Activated T-helper 17 cell treated with anti-CD3 and anti-CD28 coated beads, Interleukin-2, amount 50 U/mL, for 72 hours (primary cell): Measurements from ENCODE around the gene NEDD4L. TPM values are rescaled to one million over a fixed set of nuclear protein-coding genes. Genes with fewer than 3 reads are reported as not detected.

ENCODE experiments used
- ATAC-seq: fragments of 150-1000 bp; cut with Tn5 transposase; replicated peaks from 2 replicates; pipeline ENCODE4 v1.10.0; 2021; ENCODE audit warnings: mild to moderate bottlenecking, moderate library complexity
- H3K27ac Mint-ChIP-seq: one replicate; pipeline ENCODE4 v1.8.0; 2022; ENCODE audit warnings: mixed read lengths
- H3K27me3 Mint-ChIP-seq: one replicate; pipeline ENCODE4 v1.8.0; 2022; ENCODE audit warnings: mixed read lengths
- H3K36me3 Mint-ChIP-seq: one replicate; pipeline ENCODE4 v1.8.0; 2022; ENCODE audit warnings: low read depth, mild to moderate bottlenecking, mixed read lengths
- H3K4me1 Mint-ChIP-seq: one replicate; pipeline ENCODE4 v1.8.0; 2022; ENCODE audit warnings: mixed read lengths
- H3K4me3 Mint-ChIP-seq: one replicate; pipeline ENCODE4 v1.8.0; 2022; ENCODE audit warnings: mild to moderate bottlenecking, mixed read lengths
- H3K9me3 Mint-ChIP-seq: one replicate; pipeline ENCODE4 v1.8.0; 2022; ENCODE audit warnings: mixed read lengths
- total RNA-seq, 2 donors: library from RNA; stranded (reverse); gene quantifications; one replicate each; pipeline ENCODE4 v1.2.3, GENCODE V29; 2022

NEDD4L gene
- total RNA-seq, 2 donors from 2014 or later: 6.5 to 8.0 TPM

DNA sequence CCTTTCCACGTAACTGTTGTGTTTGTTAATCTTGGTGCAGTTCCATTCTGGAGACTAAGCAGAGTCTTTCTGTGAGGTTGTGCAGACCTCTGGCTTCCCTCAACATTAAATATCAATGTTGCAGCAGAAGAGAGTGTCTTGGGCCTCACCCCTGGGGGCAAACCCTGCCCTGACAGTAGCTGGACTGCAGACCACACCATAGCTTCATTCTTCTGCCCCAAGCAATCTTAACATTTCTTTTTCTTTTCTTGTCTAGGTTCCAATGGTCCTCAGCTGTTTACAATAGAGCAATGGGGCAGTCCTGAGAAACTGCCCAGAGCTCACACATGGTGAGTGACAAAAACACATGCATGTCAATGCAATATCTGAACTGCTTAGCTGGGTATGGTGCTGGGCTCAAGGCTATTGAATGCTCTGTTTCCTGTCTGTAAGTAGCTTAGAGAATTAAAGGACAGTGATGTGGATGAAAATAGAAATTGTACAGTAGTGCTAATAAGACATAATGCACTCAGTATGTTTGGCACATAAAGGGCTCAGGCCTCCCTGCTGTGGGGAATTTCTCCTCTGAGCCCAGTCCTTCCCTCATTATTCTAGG is 347.3 kb downstream of the NEDD4L start:
- H3K27ac Mint-ChIP-seq: no peak overlapping the region
- no peak for ATAC-seq
- H3K4me3 Mint-ChIP-seq: no peak overlapping the region
- H3K27me3 Mint-ChIP-seq: no peaks in the 10 kb centered on the region
- H3K4me1 Mint-ChIP-seq: no peaks in the 10 kb centered on the region
- H3K9me3 Mint-ChIP-seq: no peaks in the 10 kb centered on the region
- H3K36me3 Mint-ChIP-seq: no peaks in the 10 kb centered on the region

DNA sequence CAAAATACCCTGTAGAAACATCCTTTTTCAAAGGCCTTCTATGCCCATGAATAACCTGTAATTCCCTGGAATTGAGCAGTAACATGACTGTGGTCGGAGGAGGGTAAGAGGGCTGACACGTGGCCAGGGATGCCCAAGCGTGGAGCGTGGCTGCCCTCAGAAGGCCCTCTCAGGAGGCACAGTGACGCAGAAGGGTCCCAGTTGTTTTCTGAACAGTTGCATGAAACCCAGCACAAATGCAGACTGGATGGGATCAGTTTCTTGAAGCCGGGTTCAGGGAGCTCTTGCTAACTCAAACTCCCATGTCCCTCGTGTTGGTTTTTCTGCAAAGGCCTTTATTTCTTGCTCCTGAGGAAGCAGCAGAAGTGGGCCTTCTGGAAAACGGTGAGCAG is 347.9 kb downstream of the NEDD4L start:
- H3K36me3 Mint-ChIP-seq: no peaks in the 10 kb centered on the region
- no peaks in the 10 kb centered on the region for H3K4me1 Mint-ChIP-seq
- no peaks in the 10 kb centered on the region for H3K27me3 Mint-ChIP-seq
- H3K4me3 Mint-ChIP-seq: no peak overlapping the region
- H3K9me3 Mint-ChIP-seq: no peaks in the 10 kb centered on the region
- ATAC-seq: no peak
- no peak overlapping the region for H3K27ac Mint-ChIP-seq

DNA sequence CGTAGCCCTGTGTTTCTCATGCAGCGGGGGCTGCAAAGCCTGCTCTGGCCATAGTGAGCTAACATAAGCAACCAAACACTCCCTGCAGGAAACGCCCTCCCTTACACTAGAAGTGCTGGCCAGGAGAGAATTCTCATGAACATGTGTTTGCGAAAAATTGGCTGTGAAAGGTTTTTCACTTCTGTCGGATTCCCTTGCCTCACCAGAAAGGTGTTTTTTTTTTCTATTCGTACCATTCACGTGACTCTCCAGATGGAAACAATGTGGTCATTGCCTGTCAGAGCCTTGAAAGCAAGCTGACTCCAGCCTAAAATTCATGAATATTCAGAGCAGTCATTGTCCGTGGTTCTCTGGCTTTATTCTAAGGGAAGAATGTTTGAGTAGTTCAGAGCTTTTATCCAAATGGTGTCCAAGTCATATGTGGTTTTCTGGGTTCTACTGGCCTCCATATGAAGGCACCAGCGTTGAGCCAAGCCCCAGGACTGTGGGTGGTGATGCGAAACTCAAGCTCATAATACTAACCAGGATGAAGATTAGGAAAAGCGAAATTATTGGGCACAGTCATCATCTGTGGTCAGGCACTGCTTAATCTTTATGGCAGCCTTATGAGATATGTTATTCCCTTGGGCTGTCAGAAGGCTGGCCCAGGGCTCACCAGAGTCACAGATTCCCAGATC is 348.4 kb downstream of the NEDD4L start:
- no peaks in the 10 kb centered on the region for H3K27me3 Mint-ChIP-seq
- peaks cover 3% of the 10 kb centered on the region for H3K4me1 Mint-ChIP-seq
- H3K4me3 Mint-ChIP-seq: no peak overlapping the region
- H3K9me3 Mint-ChIP-seq: no peaks in the 10 kb centered on the region
- no peak for ATAC-seq
- peak overlapping the region; percentile 55 for H3K27ac Mint-ChIP-seq
- no peaks in the 10 kb centered on the region for H3K36me3 Mint-ChIP-seq

DNA sequence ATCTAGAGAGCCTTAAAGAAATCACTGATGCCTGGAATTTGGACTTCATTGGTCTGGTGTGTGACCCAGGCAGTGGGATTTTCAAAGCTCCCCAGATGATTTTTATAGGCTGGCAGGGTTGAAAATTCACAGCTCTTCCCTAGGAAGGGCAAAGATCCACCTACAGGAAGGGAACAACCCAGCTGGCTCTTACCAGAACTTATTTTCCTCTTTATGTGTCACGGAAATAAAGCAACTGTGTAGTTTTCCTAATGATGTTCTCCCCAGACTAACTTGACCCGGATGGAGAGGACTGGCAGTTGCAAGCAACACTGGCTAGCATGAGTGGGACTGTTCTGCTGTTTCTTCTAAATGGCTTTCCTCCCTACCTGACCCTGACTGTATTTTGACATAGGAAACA is 349.3 kb downstream of the NEDD4L start:
- no peak for ATAC-seq
- Mint-ChIP-seq H3K36me3 (no peaks in the 10 kb centered on the region), H3K9me3 (no peaks in the 10 kb centered on the region), H3K27me3 (no peaks in the 10 kb centered on the region), H3K27ac (peak overlapping the region; percentile 55), H3K4me3 (no peak overlapping the region), H3K4me1 (peaks cover 7% of the 10 kb centered on the region)

DNA sequence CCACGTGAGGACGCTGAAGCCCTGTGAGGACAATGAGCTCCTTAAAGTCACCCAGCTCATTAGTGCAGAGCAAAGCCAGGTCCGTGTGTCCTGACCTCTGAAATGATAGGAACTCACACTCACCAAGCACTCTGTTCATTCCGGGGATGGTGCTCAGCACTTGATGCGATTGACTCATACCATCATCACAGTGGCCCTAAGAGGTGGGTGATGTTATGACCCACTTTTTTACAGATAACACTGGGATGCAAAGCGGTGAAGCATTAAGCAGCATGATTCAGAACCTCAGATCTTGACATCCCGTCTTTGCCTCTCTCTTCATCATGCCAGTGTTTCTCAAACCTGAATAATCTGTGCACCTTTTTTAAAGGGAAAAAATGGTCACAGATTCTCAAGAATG is 350.0 kb downstream of the NEDD4L start:
- H3K27ac Mint-ChIP-seq: no peak overlapping the region
- H3K36me3 Mint-ChIP-seq: no peaks in the 10 kb centered on the region
- H3K4me3 Mint-ChIP-seq: no peak overlapping the region
- H3K27me3 Mint-ChIP-seq: no peaks in the 10 kb centered on the region
- ATAC-seq: peak; percentile 66
- H3K4me1 Mint-ChIP-seq: peaks cover 7% of the 10 kb centered on the region
- no peaks in the 10 kb centered on the region for H3K9me3 Mint-ChIP-seq

DNA sequence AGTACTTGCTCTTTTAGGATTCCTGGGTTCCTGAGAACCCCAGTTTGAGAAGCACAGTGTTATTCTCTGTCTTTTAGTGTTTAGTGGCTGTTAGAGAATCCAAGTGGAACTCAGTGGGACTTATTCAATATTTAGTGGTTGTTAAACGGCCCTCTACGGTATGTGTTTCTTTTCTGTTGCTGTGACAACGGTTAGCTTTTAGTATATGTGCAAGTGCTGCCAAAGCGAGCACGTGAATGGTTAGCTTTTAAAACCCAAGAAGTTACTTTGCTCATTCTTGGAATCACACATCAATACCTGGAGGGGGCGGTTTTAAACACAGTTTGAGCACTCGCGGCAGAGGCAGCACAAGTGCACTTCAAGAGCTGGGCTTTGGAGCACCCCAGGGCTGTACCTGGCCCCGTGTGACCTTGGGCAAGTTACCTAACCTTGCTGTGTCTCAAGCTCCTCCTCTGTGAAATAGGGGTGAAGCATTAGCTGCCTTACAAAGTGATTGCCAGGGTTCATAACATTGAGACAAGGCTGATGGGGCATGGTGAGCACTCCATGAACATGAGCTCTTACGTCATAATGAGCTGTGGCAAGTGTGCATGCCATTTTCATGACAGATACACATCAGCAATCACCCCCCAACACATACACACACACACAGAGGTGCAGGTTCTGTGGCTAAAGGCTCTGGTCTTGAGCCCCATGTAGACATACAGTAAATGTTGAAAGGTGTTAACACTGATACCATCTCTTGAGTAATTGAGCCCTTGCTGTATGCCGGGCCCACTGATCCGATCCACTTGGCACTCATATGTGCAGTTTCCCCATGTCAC is 350.8 kb downstream of the NEDD4L start:
- no peaks in the 10 kb centered on the region for H3K36me3 Mint-ChIP-seq
- no peaks in the 10 kb centered on the region for H3K27me3 Mint-ChIP-seq
- no peak overlapping the region for H3K27ac Mint-ChIP-seq
- no peak overlapping the region for H3K4me3 Mint-ChIP-seq
- peaks cover 7% of the 10 kb centered on the region for H3K4me1 Mint-ChIP-seq
- peak; percentile 44 for ATAC-seq
- no peaks in the 10 kb centered on the region for H3K9me3 Mint-ChIP-seq

DNA sequence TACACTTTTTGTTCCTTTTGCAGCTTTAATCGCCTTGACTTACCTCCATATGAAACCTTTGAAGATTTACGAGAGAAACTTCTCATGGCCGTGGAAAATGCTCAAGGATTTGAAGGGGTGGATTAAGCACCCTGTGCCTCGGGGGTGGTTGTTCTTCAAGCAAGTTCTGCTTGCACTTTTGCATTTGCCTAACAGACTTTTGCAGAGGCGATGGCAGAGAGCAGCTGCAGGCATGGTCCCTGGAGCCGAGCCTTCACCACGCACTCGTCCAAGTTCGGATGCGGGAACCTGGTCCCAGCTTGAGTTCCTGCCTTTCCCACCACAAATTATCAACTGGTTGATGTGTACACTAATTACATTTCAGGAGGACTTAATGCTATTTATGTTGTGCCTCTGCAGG is 352.1 kb downstream of the NEDD4L start:
- Mint-ChIP-seq H3K27ac (no peak overlapping the region), H3K27me3 (no peaks in the 10 kb centered on the region), H3K9me3 (no peaks in the 10 kb centered on the region), H3K4me1 (peaks cover 7% of the 10 kb centered on the region), H3K36me3 (no peaks in the 10 kb centered on the region), H3K4me3 (peak overlapping the region; percentile 38)
- no peak for ATAC-seq

DNA sequence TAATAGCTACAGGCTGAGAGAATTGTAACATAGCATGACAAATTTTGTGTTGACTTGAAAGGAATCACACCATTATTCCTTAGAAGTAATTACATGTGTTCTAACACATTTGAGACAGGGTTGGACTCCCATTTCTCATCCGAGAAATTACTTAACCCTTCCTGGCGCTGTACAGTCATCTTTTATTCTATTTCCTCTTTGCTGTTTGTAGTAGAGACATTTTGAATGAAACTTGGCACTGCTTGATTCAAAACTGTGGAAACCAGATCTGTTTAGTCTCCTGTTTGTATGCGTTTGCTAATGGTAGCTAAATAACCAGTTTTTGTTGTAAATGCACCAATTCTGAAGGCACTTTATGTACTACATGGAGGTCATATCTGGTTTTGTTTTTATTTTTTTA is 352.9 kb downstream of the NEDD4L start:
- Mint-ChIP-seq H3K27me3 (no peaks in the 10 kb centered on the region), H3K36me3 (no peaks in the 10 kb centered on the region), H3K4me3 (peak overlapping the region; percentile 38), H3K9me3 (no peaks in the 10 kb centered on the region), H3K4me1 (peaks cover 7% of the 10 kb centered on the region), H3K27ac (no peak overlapping the region)
- ATAC-seq: no peak

DNA sequence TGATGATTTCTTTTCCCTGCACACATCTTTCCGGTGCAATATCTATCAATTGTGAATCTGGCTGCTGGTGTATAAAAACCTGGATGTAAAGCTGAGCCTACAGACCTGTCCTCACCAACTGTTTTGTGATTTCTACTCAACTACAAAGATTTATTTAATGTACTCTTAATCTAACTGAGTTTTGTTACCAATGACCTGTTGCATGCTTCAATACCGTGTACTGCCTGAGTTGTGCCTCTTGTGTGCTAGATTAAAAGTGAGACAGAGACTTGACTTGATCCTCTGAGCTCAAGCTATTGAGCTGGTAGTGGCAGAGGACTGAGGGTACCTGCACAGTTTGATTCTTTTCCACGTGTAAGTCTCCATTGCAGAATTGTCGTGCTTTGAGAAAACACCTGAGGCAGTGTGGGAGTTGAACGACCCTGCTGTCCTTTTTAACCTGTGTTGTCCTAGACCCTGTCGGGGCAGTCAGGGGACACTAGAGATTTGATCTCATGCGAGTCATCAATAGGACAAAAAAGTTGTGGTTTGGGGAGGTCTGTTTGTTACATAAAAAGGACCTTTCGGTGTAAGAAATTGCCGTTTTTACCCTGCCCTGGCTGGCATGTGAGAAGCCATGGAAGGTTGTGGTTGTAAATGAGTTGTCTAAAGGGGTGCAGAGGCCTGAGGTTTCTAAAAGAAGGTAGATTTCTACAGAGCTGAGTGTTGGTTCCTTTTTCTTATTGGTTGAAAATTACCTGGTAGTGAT is 353.5 kb downstream of the NEDD4L start:
- H3K4me1 Mint-ChIP-seq: peaks cover 7% of the 10 kb centered on the region
- H3K36me3 Mint-ChIP-seq: no peaks in the 10 kb centered on the region
- H3K9me3 Mint-ChIP-seq: no peaks in the 10 kb centered on the region
- H3K27me3 Mint-ChIP-seq: no peaks in the 10 kb centered on the region
- peak overlapping the region; percentile 24 for H3K4me3 Mint-ChIP-seq
- ATAC-seq: no peak
- peak overlapping the region; percentile 62 for H3K27ac Mint-ChIP-seq

DNA sequence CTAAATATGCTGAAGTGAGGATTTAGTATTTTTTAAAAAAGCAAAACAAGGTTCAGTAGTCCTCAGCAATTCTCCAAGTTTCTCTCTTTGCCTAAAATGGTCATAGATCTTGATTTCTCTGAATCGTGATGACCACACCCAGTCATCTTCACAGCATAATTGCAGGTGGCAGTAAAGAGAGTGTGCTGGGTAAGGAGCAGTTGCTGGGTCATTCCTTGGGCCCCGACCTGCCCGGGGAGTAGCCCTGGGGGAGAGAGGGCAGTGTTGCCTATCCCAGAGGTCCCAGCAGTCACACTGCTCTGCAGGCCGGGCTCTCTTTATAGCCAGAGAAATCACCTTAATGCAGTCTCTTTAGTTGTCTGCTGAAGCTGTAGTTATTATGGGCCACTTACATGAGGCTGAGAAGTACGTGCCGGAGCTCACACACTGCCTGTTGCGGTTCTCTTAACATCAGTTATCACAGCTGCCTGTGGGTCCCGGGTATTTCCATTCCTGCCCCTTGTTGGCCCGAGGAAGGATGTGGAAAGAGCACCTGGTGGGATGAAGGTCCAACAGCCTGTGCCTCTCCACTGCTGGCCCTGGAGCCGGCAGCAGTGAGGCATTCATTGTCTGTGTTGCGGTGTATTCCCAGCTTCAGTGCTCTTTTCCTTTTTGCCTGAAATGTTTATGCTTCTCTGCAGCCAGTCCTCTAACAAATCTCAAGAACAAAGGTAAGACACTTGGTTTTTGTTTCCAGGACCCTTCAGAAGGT is 354.8 kb downstream of the NEDD4L start:
- Mint-ChIP-seq H3K36me3 (no peaks in the 10 kb centered on the region), H3K4me1 (peaks cover 7% of the 10 kb centered on the region), H3K9me3 (no peaks in the 10 kb centered on the region), H3K27me3 (no peaks in the 10 kb centered on the region), H3K27ac (no peak overlapping the region), H3K4me3 (peak overlapping the region; percentile 24)
- ATAC-seq: no peak

DNA sequence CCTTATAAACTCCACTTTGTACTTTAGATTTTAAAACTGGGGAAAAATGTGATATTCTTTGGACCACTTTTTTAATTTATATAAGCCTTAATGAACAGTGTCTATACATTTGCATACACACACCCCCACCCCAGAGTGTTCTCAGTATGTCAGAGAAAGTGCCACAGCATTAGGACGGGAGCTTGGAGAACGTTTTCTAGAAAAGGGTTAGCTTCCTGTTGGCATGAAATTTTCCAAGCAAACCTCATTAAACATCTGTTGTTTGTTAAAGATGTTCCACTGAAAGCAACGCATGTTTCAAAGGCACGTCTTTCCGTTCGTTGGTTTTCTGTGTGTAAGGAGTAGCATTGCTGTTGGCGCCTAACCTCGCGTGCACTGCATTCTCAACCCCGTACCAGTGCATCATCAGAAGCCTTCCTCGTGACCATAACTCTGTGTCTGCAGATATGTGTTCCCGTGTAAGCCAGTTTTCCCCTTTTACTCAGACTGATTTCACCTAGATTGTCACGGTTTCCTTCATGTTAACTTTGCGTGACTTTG is 356.4 kb downstream of the NEDD4L start:
- no peaks in the 10 kb centered on the region for H3K36me3 Mint-ChIP-seq
- peaks cover 7% of the 10 kb centered on the region for H3K4me1 Mint-ChIP-seq
- ATAC-seq: peak; percentile 89
- H3K27ac Mint-ChIP-seq: peak overlapping the region; percentile 54
- no peaks in the 10 kb centered on the region for H3K27me3 Mint-ChIP-seq
- no peaks in the 10 kb centered on the region for H3K9me3 Mint-ChIP-seq
- H3K4me3 Mint-ChIP-seq: peak overlapping the region; percentile 24

DNA sequence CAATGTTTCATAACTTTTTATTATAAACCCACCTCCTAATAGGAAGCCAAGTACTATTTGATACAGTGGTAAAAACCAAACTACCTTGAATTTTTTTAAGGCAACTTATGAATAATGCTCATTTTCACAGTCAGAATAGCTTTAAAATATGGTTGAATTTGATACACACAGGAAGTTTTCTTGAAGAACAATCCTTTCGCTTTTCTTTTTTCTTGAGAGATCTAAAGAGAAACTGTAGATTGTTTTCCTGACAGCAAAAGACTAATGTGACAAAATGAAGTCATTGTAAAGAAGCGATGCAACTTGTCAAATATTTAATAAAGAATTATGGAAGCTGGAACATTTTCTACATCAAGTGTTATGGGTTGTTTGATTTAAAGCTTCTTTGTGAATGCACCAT is 357.2 kb downstream of the NEDD4L start:
- peaks cover 7% of the 10 kb centered on the region for H3K4me1 Mint-ChIP-seq
- no peaks in the 10 kb centered on the region for H3K36me3 Mint-ChIP-seq

DNA sequence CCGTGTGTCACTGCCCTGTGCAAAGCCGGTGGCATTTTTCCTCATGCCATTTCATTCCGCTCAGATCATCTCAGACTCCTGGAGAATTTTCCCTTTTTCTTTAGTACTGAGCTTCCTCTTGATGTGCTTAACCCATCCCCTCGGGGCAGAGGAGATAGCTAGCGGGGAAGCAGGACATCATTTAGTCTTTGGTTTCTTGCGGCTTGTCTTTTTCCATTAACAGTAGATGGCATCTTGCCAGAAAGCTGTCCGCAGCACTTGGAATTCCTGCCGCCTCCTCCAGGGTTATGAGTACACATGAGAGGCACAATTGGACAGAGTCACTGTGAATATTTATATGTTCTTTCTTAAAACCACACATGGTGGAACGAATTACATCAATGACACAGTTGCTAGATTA is 358.2 kb downstream of the NEDD4L start:
- Mint-ChIP-seq H3K9me3 (no peaks in the 10 kb centered on the region), H3K4me1 (peaks cover 6% of the 10 kb centered on the region), H3K27me3 (peaks cover 3% of the 10 kb centered on the region), H3K36me3 (no peaks in the 10 kb centered on the region), H3K27ac (no peak overlapping the region), H3K4me3 (no peak overlapping the region)
- ATAC-seq: no peak

More for the DNA sequence above, 357.2 kb downstream of the NEDD4L start:
- peak overlapping the region; percentile 24 for H3K4me3 Mint-ChIP-seq
- H3K27me3 Mint-ChIP-seq: peaks cover 3% of the 10 kb centered on the region
- ATAC-seq: peak; percentile 24
- H3K27ac Mint-ChIP-seq: peak overlapping the region; percentile 54
- H3K9me3 Mint-ChIP-seq: no peaks in the 10 kb centered on the region
